BJ (cell line): Measurements from ENCODE around the gene CELA2B. TPM values are rescaled to one million over a fixed set of nuclear protein-coding genes. Genes with fewer than 3 reads are reported as not detected.

Experiments used
- CTCF ChIA-PET: fragments of 350-600 bp; formaldehyde crosslinking; extraction: SDS; loops from one replicate; lab custom pipeline; 2021; ENCODE audit warnings: antibody characterized with exemption, inconsistent platforms; lab: Yijun Ruan, JAX
- POLR2A ChIA-PET: fragments of 300-600 bp; sonication (Branson Sonifier 250); formaldehyde crosslinking; extraction: SDS; loops from one replicate; lab custom pipeline; 2021; ENCODE audit warnings: antibody characterized with exemption; lab: Charles Lee
- DNase-seq: peaks from one replicate; pipeline ENCODE4 v3.0.0-alpha.2; 2011; ENCODE audit warnings: low read depth
- H3K27me3 ChIP-seq: 2 replicates; pipeline ENCODE4 v1.6.0; 2011; ENCODE audit warnings: low read length; ENCODE audit not compliant: control insufficient read depth, insufficient read depth
- H3K36me3 ChIP-seq: 2 replicates; pipeline ENCODE4 v1.5.1; 2011; ENCODE audit warnings: low read length; ENCODE audit not compliant: control insufficient read depth, insufficient read depth
- H3K4me3 ChIP-seq: 2 replicates; pipeline ENCODE4 v1.5.1; 2011; ENCODE audit warnings: low read depth, mild to moderate bottlenecking, control low read depth, low read length
- polyA plus RNA-seq: library from polyadenylated mRNA; depleted of rRNA; stranded (reverse); fragments of >200 nt; gene quantifications from 2 replicates; pipeline ENCODE4 v1.2.3, GENCODE V29; 2011
- TF ChIP-seq, protein P1 (sequence below): IDR thresholded peaks from 2 replicates; pipeline ENCODE4 v1.5.1; 2011; ENCODE audit warnings: low read depth, mild to moderate bottlenecking, control low read depth, inconsistent platforms, low read length, moderate library complexity; ENCODE audit not compliant: insufficient read depth

Gene CELA2B
- polyA plus RNA-seq, 1 experiment: not detected

DNA sequence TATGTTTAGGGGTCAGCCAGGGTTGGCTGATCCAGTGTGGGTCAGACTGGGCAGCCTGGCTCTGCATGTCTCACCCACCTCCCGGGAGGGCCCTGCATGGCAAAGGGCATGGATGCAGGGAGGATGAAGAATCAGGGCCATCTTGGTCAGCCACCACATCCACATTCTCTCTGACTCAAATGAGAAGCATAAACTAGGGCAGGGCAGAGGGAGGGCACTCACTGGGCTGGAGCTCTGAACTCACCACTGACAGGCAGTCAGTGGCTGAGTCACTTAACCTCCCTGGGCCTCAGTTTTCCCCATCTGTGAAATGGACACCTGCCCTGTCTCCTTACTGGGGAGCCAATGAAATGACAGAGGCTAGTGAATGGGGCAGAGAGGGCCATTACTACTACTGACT, 23.7 kb upstream of the CELA2B start:
- DNase-seq: no peak
- H3K4me3 ChIP-seq: no peak overlapping the region
- H3K36me3 ChIP-seq: no peaks in the 10 kb centered on the region
- POLR2A ChIA-PET: no interaction called here
- TF ChIP-seq, protein P1, sequence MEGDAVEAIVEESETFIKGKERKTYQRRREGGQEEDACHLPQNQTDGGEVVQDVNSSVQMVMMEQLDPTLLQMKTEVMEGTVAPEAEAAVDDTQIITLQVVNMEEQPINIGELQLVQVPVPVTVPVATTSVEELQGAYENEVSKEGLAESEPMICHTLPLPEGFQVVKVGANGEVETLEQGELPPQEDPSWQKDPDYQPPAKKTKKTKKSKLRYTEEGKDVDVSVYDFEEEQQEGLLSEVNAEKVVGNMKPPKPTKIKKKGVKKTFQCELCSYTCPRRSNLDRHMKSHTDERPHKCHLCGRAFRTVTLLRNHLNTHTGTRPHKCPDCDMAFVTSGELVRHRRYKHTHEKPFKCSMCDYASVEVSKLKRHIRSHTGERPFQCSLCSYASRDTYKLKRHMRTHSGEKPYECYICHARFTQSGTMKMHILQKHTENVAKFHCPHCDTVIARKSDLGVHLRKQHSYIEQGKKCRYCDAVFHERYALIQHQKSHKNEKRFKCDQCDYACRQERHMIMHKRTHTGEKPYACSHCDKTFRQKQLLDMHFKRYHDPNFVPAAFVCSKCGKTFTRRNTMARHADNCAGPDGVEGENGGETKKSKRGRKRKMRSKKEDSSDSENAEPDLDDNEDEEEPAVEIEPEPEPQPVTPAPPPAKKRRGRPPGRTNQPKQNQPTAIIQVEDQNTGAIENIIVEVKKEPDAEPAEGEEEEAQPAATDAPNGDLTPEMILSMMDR: no peak
- H3K27me3 ChIP-seq: peaks cover 1% of the 10 kb centered on the region; the same call in 1 of the 2 replicates
- CTCF ChIA-PET: interaction anchor here (1.0 kb wide), 1 partner anchor 19 kb away, joined by 3 read pairs; no protein-coding TSS in a partner anchor

DNA sequence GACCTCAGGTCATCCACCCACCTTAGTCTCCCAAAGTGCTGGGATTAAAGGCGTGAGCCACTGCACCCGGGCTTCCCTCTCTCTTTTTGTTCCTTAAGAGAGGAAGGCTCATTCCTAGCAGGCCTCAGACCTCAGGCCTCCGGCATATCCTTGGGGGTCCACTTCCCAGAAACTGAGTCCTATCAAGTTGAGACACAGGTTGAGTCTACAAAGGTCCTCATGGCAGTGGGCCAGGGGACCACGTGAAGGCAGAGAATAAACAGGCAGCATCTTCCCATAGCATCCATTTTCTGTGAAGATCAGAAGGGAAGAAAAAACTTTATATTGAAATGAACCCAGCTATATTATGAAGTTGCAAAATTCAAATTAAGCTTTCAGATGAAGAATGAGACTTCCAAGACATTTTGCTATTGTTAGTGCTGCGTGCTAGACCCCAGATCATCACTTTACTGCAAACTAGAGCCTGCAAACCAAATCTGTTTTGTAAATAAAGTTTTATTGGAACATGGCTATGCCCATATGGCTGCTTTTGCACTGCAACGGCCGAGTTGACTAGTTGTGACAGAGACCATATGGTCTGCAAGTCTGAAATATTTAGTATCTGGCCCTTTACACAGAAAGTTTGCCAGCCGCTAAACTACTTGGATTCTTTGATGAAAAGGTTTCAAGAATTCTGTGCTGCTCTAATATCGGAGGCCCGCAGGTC, 22.9 kb upstream of the CELA2B start:
- ChIA-PET POLR2A (no interaction called here), CTCF (interaction anchor here (1.0 kb wide), 1 partner anchor 20 kb away, joined by 3 read pairs; no protein-coding TSS in a partner anchor)
- DNase-seq: no peak
- Histone ChIP-seq H3K27me3 (no peaks in the 10 kb centered on the region; the same call in 1 of the 2 replicates), H3K36me3 (no peaks in the 10 kb centered on the region), H3K4me3 (no peak overlapping the region)
- TF ChIP-seq, protein P1: no peak

DNA sequence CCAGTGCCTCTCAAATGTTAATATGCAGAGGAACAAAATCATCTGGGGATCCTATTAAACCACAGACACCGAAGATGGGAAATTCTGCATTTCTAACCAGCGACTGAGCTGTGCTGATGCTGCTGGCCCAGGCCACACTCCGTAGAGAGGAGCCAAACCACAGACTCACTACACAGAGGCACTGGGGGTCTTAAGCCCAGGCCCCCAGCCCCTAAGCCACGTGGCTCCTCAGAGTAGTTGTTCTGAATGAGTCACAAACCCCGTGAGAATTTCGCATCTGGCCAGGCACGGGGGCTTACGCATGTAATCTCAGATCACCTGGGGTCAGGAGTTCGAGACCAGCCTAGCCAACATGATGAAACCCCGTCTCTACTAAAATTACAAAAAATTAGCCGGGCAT, 22.2 kb upstream of the CELA2B start:
- no peak for DNase-seq
- Histone ChIP-seq H3K27me3 (no peaks in the 10 kb centered on the region; the same call in 1 of the 2 replicates), H3K36me3 (no peaks in the 10 kb centered on the region), H3K4me3 (no peak overlapping the region)
- TF ChIP-seq, protein P1: no peak
- CTCF ChIA-PET: interaction anchor here (0.8 kb wide), 1 partner anchor 19 kb away, joined by 4 read pairs; no protein-coding TSS in a partner anchor
- POLR2A ChIA-PET: no interaction called here

DNA sequence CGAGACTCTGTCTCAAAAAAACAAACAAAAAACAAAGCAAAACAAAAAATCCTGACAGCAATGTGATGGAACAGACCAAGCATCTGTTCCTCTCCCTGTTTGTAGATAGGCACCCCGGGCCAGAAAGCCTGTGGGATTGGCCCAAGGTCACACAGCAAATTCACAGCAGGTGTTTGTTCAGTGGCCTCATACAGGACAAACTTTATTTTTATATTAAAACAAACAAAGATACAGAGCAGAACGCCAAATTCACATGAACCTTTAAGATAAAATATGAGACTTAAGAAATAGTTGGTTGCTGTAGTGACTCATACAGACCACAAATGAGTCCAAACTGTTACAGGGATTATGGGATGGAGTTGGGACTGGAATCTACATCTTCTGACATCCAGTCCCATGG, 21.6 kb upstream of the CELA2B start:
- ChIA-PET POLR2A (no interaction called here), CTCF (interaction anchor here (0.8 kb wide), 1 partner anchor 19 kb away, joined by 4 read pairs; no protein-coding TSS in a partner anchor)
- Histone ChIP-seq H3K4me3 (no peak overlapping the region), H3K27me3 (no peaks in the 10 kb centered on the region; the same call in 1 of the 2 replicates), H3K36me3 (no peaks in the 10 kb centered on the region)
- TF ChIP-seq, protein P1: no peak
- no peak for DNase-seq

DNA sequence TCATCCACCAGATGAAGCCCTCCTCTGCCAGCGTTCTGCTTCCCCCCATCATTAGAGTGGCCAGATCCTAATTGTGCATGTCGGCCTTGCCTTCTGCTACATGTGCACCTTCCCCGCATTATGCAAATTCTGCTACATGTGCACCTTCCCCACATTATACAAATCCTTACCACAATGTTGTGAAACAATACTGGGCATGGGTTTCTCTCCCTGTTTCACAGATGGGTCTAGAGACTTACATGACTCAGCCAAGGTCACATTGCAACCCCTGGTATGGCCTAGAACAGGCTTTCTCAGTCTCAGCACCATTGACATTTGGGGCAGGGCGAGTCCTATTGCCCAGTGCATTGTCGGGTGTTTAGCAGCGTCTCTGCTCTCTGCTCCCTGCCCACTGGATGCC, 20.4 kb upstream of the CELA2B start:
- TF ChIP-seq, protein P1: no peak

More for the DNA sequence above, 20.4 kb upstream of the CELA2B start:
- no peak for DNase-seq
- ChIA-PET CTCF (no interaction called here), POLR2A (no interaction called here)
- Histone ChIP-seq H3K27me3 (no peaks in the 10 kb centered on the region; the same call in 1 of the 2 replicates), H3K4me3 (no peak overlapping the region), H3K36me3 (no peaks in the 10 kb centered on the region)
